Tibial nerve (tissue), 4 donors: ENCODE measurements around the gene TARBP2. TPM values are rescaled to one million over a fixed set of nuclear protein-coding genes. Genes with fewer than 3 reads are reported as not detected.
A peak's percentile ranks its signal among the peaks of the same experiment; 100 is the strongest.
"Not testable (repeated sequence)": the region's sequence is repeated elsewhere in the genome, so short reads cannot be mapped to it uniquely, and the experiment has no call there.

Experiments used
- DNase-seq, 2 donors: peaks; one replicate each; pipeline ENCODE4 v3.0.0-alpha.2; 2019; ENCODE audit warnings: low spot score in 2 of 2
- H3K27ac ChIP-seq, 4 donors: fragments of 200-600 bp; sonication (generic) in 3 of 4; one replicate each; pipeline ENCODE4 v1.5.1; 2017 to 2019; ENCODE audit warnings: mild to moderate bottlenecking in 1 of 4
- H3K27me3 ChIP-seq, 2 donors: fragments of 200-600 bp; sonication (generic) in 1 of 2; one replicate each; pipeline versions ENCODE4 v1.5.1 to v1.6.0; 2017 to 2019
- H3K36me3 ChIP-seq, 3 donors: fragments of 200-600 bp; sonication (generic); one replicate each; pipeline ENCODE4 v1.5.1; 2018 to 2019
- H3K4me1 ChIP-seq, 4 donors: fragments of 200-600 bp; sonication (generic) in 3 of 4; one replicate each; pipeline ENCODE4 v1.5.1; 2017 to 2019
- H3K4me3 ChIP-seq, 4 donors: fragments of 200-600 bp; sonication (generic) in 3 of 4; one replicate each; pipeline ENCODE4 v1.5.1; 2017 to 2019; ENCODE audit warnings: mild to moderate bottlenecking in 1 of 4, moderate library complexity in 1 of 4
- H3K9me3 ChIP-seq, 4 donors: fragments of 200-600 bp; sonication (generic) in 3 of 4; one replicate each; pipeline ENCODE4 v1.5.1; 2017 to 2019
- EP300 ChIP-seq, 2 donors: sonication (generic); formaldehyde crosslinking; IDR thresholded peaks; one replicate each; pipeline ENCODE4 v1.6.1; 2017; ENCODE audit warnings: antibody characterized with exemption in 2 of 2, mild to moderate bottlenecking in 1 of 2
- POLR2A ChIP-seq, 2 donors: fragments of 450-650 bp; IDR thresholded peaks; one replicate each; pipeline ENCODE4 v1.6.1; 2017; ENCODE audit warnings: antibody characterized with exemption in 2 of 2, mild to moderate bottlenecking in 2 of 2, moderate library complexity in 2 of 2
- WGBS, 2 donors: methylation state at CpG; one replicate each; pipeline ENCODE4 v1.1.5; 2018; 5-methylcytosine and 5-hydroxymethylcytosine counted together
- total RNA-seq, 4 donors: library from RNA; depleted of rRNA; stranded (reverse); fragments of >200 nt; gene quantifications; one replicate each; pipeline ENCODE4 v1.1.0, GENCODE V29; 2016
- TF ChIP-seq, protein P1 (sequence below), 5 experiments: fragments of 200-600 bp in 3 of 5; fragments of 450-650 bp in 2 of 5; sonication (generic) in 3 of 5; IDR thresholded peaks; one replicate each; pipeline ENCODE4 v1.5.1; 2016 to 2019; ENCODE audit warnings: antibody characterized with exemption in 5 of 5, mild to moderate bottlenecking in 3 of 5, moderate library complexity in 2 of 5

TARBP2 gene
- total RNA-seq, 4 donors from 2014 or later, result 25.3 to 56.4 (median 36.1) TPM

DNA sequence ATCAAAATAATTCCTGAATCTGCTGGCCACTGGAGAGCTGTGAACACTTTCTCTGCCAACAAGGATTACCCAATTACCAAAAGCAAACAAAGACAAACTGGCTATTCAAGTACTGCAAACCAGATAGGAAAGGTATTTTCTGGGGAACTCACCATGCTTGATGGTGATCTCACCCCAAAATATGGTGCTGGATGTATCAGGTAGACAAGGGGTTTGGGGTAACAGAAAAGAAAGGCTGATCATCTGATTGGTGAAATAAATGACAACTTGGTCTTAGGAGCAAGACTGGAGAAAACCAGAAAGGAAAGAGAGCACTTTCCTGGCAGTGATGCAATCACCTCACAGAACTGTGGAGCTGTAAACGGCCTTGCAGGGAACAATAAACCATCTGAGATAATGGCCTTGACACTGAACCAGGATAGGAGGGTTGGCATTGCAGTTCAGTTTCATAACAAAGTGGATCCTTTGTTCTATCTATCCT, 37.2 kb downstream of the TARBP2 start:
- DNase-seq, result peak in 1 of 2 donors; percentile 31
- Histone ChIP-seq H3K9me3 (no peaks in the 10 kb centered on the region), H3K27ac (peak overlapping the region in 2 of 4 donors; percentile 58 to 70), H3K36me3 (peaks cover 0 to 95% (median 18%) of the 10 kb centered on the region in 3 donors), H3K27me3 (no peaks in the 10 kb centered on the region), H3K4me1 (peaks cover 0 to 19% (median 9%) of the 10 kb centered on the region in 4 donors), H3K4me3 (no peak overlapping the region)
- 13 to 17% methylated on average over 1 of the region's 1 CpG for WGBS, 2 donors
- no peak for TF ChIP-seq POLR2A (IDR thresholded peaks at IDR 0.05)
- TF ChIP-seq EP300 (IDR thresholded peaks at IDR 0.05), result peak in 1 of 2 donors; percentile 53
- TF ChIP-seq, protein P1, sequence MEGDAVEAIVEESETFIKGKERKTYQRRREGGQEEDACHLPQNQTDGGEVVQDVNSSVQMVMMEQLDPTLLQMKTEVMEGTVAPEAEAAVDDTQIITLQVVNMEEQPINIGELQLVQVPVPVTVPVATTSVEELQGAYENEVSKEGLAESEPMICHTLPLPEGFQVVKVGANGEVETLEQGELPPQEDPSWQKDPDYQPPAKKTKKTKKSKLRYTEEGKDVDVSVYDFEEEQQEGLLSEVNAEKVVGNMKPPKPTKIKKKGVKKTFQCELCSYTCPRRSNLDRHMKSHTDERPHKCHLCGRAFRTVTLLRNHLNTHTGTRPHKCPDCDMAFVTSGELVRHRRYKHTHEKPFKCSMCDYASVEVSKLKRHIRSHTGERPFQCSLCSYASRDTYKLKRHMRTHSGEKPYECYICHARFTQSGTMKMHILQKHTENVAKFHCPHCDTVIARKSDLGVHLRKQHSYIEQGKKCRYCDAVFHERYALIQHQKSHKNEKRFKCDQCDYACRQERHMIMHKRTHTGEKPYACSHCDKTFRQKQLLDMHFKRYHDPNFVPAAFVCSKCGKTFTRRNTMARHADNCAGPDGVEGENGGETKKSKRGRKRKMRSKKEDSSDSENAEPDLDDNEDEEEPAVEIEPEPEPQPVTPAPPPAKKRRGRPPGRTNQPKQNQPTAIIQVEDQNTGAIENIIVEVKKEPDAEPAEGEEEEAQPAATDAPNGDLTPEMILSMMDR (IDR thresholded peaks at IDR 0.05), result no peak

DNA sequence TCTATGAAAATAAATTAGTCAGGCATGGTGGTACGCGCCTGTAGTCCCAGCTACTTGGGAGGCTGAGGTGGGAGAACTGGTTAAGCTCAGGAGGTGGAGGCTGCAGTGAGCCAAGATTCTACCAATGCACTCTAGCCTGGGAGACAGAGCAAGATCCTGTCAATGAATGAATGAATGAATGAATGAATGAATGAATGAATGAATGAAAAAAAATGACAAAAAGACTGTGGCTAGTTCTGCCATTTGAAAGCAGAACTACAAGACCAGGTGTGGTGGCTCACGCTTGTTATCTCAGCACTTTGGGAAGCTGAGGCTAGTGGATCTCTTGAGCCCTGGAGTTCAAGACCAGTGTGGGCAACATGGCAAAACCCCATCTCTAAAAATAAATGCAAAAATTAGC, 38.4 kb downstream of the TARBP2 start:
- Histone ChIP-seq H3K9me3 (no peaks in the 10 kb centered on the region), H3K27me3 (no peaks in the 10 kb centered on the region), H3K27ac (no peak overlapping the region), H3K36me3 (peaks cover 0 to 83% (median 16%) of the 10 kb centered on the region in 3 donors), H3K4me3 (no peak overlapping the region), H3K4me1 (peaks cover 0 to 25% (median 13%) of the 10 kb centered on the region in 4 donors)
- DNase-seq, result no peak
- no peak for TF ChIP-seq EP300 (IDR thresholded peaks at IDR 0.05)
- TF ChIP-seq, protein P1 (IDR thresholded peaks at IDR 0.05), result no peak
- no peak for TF ChIP-seq POLR2A (IDR thresholded peaks at IDR 0.05)
- WGBS, 2 donors, result 93 to 98% methylated on average over 3 of the region's 3 CpGs

DNA sequence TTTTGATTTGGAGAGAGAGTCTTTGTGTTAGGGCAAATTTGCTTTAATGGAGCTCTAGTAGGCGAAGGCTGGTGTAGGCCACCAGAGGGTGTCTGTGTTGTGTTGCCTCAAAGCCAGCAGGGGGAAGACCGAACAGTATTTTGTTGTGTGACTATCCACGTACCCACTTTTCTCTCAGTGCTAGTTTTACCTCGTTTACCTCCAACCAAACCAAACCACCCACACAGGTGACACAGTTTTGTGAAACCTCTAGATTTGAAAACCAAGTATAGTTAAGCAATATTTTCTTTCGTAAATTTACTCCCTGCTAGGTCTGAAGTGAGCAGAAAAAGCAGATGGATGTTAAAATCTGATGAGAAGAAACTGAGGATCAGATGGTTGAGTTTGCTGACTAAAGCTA, 42.5 kb downstream of the TARBP2 start:
- H3K36me3 ChIP-seq, result peaks cover 0 to 65% (median 5%) of the 10 kb centered on the region in 3 donors
- WGBS, 2 donors, result 23 to 27% methylated on average over 5 of the region's 5 CpGs
- no peaks in the 10 kb centered on the region for H3K9me3 ChIP-seq
- no peaks in the 10 kb centered on the region for H3K27me3 ChIP-seq
- H3K4me1 ChIP-seq, result peaks cover 0 to 29% (median 8%) of the 10 kb centered on the region in 4 donors
- TF ChIP-seq POLR2A (IDR thresholded peaks at IDR 0.05), result no peak
- peak in 1 of 2 donors; percentile 67 for TF ChIP-seq EP300 (IDR thresholded peaks at IDR 0.05)
- TF ChIP-seq, protein P1 (IDR thresholded peaks at IDR 0.05), result peak; percentile 61 to 92 (median 78)
- peak; percentile 31 to 55 for DNase-seq
- peak overlapping the region in 3 of 4 donors; percentile 30 to 67 (median 58) for H3K27ac ChIP-seq
- H3K4me3 ChIP-seq, result no peak overlapping the region

DNA sequence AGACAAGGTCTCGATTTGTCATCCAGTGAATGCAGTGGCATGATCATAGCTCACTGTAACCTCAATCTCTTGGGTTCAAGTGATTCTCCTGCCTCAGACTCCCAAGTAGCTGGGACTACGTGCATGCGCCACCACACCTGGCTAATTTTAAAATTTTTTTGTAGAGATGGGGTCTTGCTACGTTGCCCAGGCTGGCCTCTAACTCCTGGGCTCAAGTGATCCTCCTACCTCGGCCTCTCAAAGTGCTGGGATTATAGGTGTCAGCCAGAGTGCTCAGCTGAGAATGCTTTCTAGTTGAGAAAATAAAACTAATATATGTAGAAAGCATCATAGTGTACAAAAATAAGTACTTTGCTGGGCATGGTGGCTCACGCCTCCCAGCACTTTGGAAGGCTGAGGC, 47.3 kb downstream of the TARBP2 start:
- DNase-seq, result not testable (repeated sequence)

DNA sequence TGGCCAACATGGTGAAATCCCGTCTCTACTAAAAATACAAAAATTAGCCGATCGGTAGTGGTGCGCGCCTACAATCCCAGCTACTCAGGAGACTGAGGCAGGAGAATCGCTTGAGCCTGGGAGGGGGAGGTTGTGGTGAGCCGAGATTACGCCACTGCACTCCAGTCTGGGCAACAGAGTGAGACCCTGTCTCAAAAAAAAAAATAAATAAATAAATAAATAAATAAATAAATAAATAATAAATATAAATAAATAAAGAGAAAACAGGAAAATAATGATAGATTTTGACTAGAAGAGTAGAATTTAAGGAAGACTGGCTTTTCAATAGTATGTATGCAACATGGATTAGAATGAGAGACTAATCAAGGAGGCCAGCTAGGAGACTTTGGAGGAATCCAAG, 49.0 kb downstream of the TARBP2 start:
- WGBS, 2 donors, result 95 to 96% methylated on average over 8 of the region's 8 CpGs
- H3K4me3 ChIP-seq, DNase-seq, H3K27ac ChIP-seq, H3K27me3 ChIP-seq, H3K9me3 ChIP-seq: not testable (repeated sequence)
- H3K36me3 ChIP-seq, result peaks cover 0 to 57% (median 0%) of the 10 kb centered on the region in 3 donors
- H3K4me1 ChIP-seq, result peaks cover 0 to 11% (median 2%) of the 10 kb centered on the region in 4 donors

More for the DNA sequence above, 47.3 kb downstream of the TARBP2 start:
- H3K36me3 ChIP-seq, result peaks cover 0 to 57% (median 0%) of the 10 kb centered on the region in 3 donors
- WGBS, 2 donors, result 99% methylated on average over 6 of the region's 6 CpGs
- not testable (repeated sequence) for H3K27me3 ChIP-seq, H3K27ac ChIP-seq, H3K4me3 ChIP-seq, H3K9me3 ChIP-seq
- H3K4me1 ChIP-seq, result peaks cover 0 to 28% (median 6%) of the 10 kb centered on the region in 4 donors

DNA sequence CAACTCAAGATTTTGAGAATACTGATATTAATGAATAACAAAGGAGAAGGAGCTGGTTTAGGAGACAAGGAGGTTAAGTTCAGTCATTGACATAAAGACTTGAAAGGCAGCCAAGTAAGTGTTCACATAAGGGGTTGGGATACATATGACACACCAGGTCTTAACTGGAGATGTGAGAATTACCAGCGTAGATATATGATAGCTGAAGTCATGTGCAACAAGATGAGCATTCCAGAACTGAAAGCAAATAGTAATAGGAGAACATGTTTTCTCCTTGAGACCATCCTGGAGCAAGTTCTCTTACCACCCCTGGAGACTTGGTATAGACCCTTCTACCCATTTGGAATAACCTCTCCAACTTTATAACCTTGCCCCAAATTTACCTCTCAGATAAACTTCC, 49.5 kb downstream of the TARBP2 start:
- Histone ChIP-seq H3K9me3 (no peaks in the 10 kb centered on the region), H3K36me3 (peaks cover 0 to 57% (median 0%) of the 10 kb centered on the region in 3 donors), H3K27ac (no peak overlapping the region), H3K4me3 (no peak overlapping the region), H3K27me3 (no peaks in the 10 kb centered on the region), H3K4me1 (peaks cover 0 to 8% (median 2%) of the 10 kb centered on the region in 4 donors)
- WGBS, 2 donors, result 86 to 100% methylated on average over 1 of the region's 1 CpG
- DNase-seq, result no peak
- TF ChIP-seq, protein P1 (IDR thresholded peaks at IDR 0.05), result no peak
- no peak for TF ChIP-seq POLR2A (IDR thresholded peaks at IDR 0.05)
- no peak for TF ChIP-seq EP300 (IDR thresholded peaks at IDR 0.05)
